Spleen (tissue), 7 donors: Measurements from ENCODE around the gene MVK.

Experiments used
- POLR2A ChIP-seq, 3 donors: fragments of 450-650 bp; IDR thresholded peaks; one replicate each; pipeline ENCODE4 v1.5.1; 2017; ENCODE audit warnings: antibody characterized with exemption in 3 of 3, mild to moderate bottlenecking in 1 of 3
- TF ChIP-seq, protein P1 (sequence below), 11 experiments: fragments of 200-600 bp in 7 of 11; fragments of 450-650 bp in 4 of 11; sonication (generic) in 4 of 11; IDR thresholded peaks in 8 of 11; conservative IDR thresholded peaks in 3 of 11; 1 replicate in 7 of 11; 2 replicates in 4 of 11; pipeline versions ENCODE4 v1.4.0 to v1.8.0; 2016 to 2021; ENCODE audit warnings: antibody characterized with exemption in 11 of 11, inconsistent platforms in 4 of 11, mild to moderate bottlenecking in 1 of 11
- donor health status: DM: no; HTN: no; CAD: no; lungs with moderate emphysema.
- donor health status: DM: no; HTN: no; CAD: no.
- donor health status: DM: no; HTN: no; CAD: no.

DNA sequence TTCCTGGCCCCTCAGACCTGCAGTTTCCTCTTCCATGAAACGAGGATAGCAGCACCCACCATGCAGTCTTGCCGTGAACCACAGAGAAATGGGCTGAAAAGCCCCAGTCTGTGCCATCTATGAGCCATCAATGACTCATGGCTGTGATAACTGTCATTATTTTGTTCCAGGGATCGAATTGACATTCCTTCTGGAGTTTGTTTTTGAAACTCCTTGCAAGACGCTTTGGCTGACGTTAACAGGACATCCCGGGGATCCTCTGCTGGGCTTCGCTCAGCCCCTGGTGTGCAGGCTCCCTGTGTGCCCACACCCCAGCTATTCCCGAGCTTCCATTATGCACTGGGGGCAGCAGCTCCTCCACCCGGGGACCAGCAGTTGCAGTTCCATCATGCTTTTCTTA is 34.1 kb upstream of the MVK start:
- TF ChIP-seq POLR2A (IDR thresholded peaks at IDR 0.05) = no peak
- TF ChIP-seq, protein P1, sequence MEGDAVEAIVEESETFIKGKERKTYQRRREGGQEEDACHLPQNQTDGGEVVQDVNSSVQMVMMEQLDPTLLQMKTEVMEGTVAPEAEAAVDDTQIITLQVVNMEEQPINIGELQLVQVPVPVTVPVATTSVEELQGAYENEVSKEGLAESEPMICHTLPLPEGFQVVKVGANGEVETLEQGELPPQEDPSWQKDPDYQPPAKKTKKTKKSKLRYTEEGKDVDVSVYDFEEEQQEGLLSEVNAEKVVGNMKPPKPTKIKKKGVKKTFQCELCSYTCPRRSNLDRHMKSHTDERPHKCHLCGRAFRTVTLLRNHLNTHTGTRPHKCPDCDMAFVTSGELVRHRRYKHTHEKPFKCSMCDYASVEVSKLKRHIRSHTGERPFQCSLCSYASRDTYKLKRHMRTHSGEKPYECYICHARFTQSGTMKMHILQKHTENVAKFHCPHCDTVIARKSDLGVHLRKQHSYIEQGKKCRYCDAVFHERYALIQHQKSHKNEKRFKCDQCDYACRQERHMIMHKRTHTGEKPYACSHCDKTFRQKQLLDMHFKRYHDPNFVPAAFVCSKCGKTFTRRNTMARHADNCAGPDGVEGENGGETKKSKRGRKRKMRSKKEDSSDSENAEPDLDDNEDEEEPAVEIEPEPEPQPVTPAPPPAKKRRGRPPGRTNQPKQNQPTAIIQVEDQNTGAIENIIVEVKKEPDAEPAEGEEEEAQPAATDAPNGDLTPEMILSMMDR (IDR thresholded peaks at IDR 0.05 in 8 of 11, conservative IDR thresholded peaks at IDR 0.05 in 3 of 11) = no peak
